Right kidney (tissue), 1 donor: ENCODE results near the gene CASP4.
"Not testable (repeated sequence)": the region's sequence is repeated elsewhere in the genome, so short reads cannot be mapped to it uniquely, and the experiment has no call there.

ENCODE experiments used
- DNase-seq: peaks from one replicate; pipeline ENCODE4 v3.0.0-alpha.2; 2016

The CASP4 gene

GRCh38 chr11:104957280-104957679 lies 11.1 kb downstream of the CASP4 start:
- no peak for DNase-seq

GRCh38 chr11:104956528-104956927 lies 11.8 kb downstream of the CASP4 start:
- DNase-seq: no peak

GRCh38 chr11:104946907-104947306 lies 21.5 kb downstream of the CASP4 start:
- DNase-seq: no peak

- no peak for DNase-seq
Observed at GRCh38 chr11:104944076-104944475, 24.3 kb downstream of the CASP4 start.

GRCh38 chr11:104943561-104943960 lies 24.8 kb downstream of the CASP4 start:
- no peak for DNase-seq

- DNase-seq: no peak
Observed at GRCh38 chr11:104934594-104934993, 33.8 kb downstream of the CASP4 start.

GRCh38 chr11:104934073-104934472 lies 34.3 kb downstream of the CASP4 start:
- DNase-seq: not testable (repeated sequence)

- no peak for DNase-seq
Observed at GRCh38 chr11:104928811-104929210, 39.6 kb downstream of the CASP4 start.

- DNase-seq: no peak
Observed at GRCh38 chr11:104926771-104927611, 41.4 kb downstream of the CASP4 start.

- no peak for DNase-seq
Observed at GRCh38 chr11:104925850-104926249, 42.5 kb downstream of the CASP4 start.

- no peak for DNase-seq
Observed at GRCh38 chr11:104918113-104918824, 50.1 kb downstream of the CASP4 start.

GRCh38 chr11:104917271-104918112 lies 50.9 kb downstream of the CASP4 start:
- DNase-seq: no peak

- DNase-seq: no peak
Observed at GRCh38 chr11:104916442-104916841, 51.9 kb downstream of the CASP4 start.

GRCh38 chr11:104912102-104912501 lies 56.3 kb downstream of the CASP4 start:
- DNase-seq: no peak

GRCh38 chr11:104908186-104908531 lies 60.2 kb downstream of the CASP4 start:
- no peak for DNase-seq

- DNase-seq: no peak
Observed at GRCh38 chr11:104907521-104908185, 60.7 kb downstream of the CASP4 start.

GRCh38 chr11:104905271-104905670 lies 63.1 kb downstream of the CASP4 start:
- no peak for DNase-seq

- DNase-seq: no peak
Observed at GRCh38 chr11:104899226-104899625, 69.1 kb downstream of the CASP4 start.

- no peak for DNase-seq
Observed at GRCh38 chr11:104898685-104899013, 69.7 kb downstream of the CASP4 start.

GRCh38 chr11:104897891-104898684 lies 70.3 kb downstream of the CASP4 start, which contains the start of gene CASP12:
TSS of gene CASP12 (minus strand) at chr11:104898460.
- peak; percentile 1 for DNase-seq

- DNase-seq: no peak
Observed at GRCh38 chr11:104895634-104896033, 72.7 kb downstream of the CASP4 start.

GRCh38 chr11:104893876-104894275 lies 74.5 kb downstream of the CASP4 start:
- no peak for DNase-seq
